Left ventricle myocardium inferior (tissue), 1 donor: ENCODE results near the gene CSMD2. TPM values are rescaled to one million over a fixed set of nuclear protein-coding genes. Genes with fewer than 3 reads are reported as not detected.

ENCODE experiments used
- DNase-seq: peaks from one replicate; pipeline ENCODE4 v3.0.0-alpha.2; 2020
- H3K27ac ChIP-seq: fragments of 200-600 bp; replicated peaks from 2 replicates; pipeline ENCODE4 v1.8.0; 2021
- H3K27me3 ChIP-seq: fragments of 200-600 bp; 2 replicates; pipeline ENCODE4 v1.8.0; 2021; ENCODE audit warnings: low read depth
- H3K36me3 ChIP-seq: fragments of 200-600 bp; 2 replicates; pipeline ENCODE4 v1.8.0; 2021
- H3K4me1 ChIP-seq: fragments of 200-600 bp; 2 replicates; pipeline ENCODE4 v1.8.0; 2021
- H3K4me3 ChIP-seq: fragments of 200-600 bp; 2 replicates; pipeline ENCODE4 v1.8.0; 2021; ENCODE audit warnings: mild to moderate bottlenecking, moderate library complexity
- H3K9me3 ChIP-seq: fragments of 200-600 bp; replicated peaks from 2 replicates; pipeline ENCODE4 v1.8.0; 2021
- intact Hi-C: fragments of 100-400 bp; cut with micrococcal nuclease; formaldehyde crosslinking; loops from one replicate; pipeline ENCODE4 v1.11.0; 2022
- total RNA-seq: library from RNA; stranded (reverse); fragmentation: NEBNext Ultra II Directional; extraction: Animal tissue kit (Norgen Biotek cat#: 25700); gene quantifications from one replicate; pipeline ENCODE4 v1.2.1, GENCODE V29; 2021
- TF ChIP-seq, protein P1 (sequence below): fragments of 200-600 bp; IDR thresholded peaks from 2 replicates; pipeline ENCODE4 v1.8.0; 2021; ENCODE audit warnings: antibody characterized with exemption, mild to moderate bottlenecking, borderline replicate concordance
- donor health status: DM: no; HTN: yes; CAD: no; lungs with severe emphysema.

Gene CSMD2
- total RNA-seq, 1 donor from 2014 or later = 0.14 TPM

- no peak for DNase-seq
- peak overlapping the region; percentile 74 for H3K27ac ChIP-seq
- H3K4me3 ChIP-seq = peak overlapping the region; percentile 75
- TF ChIP-seq, protein P1, sequence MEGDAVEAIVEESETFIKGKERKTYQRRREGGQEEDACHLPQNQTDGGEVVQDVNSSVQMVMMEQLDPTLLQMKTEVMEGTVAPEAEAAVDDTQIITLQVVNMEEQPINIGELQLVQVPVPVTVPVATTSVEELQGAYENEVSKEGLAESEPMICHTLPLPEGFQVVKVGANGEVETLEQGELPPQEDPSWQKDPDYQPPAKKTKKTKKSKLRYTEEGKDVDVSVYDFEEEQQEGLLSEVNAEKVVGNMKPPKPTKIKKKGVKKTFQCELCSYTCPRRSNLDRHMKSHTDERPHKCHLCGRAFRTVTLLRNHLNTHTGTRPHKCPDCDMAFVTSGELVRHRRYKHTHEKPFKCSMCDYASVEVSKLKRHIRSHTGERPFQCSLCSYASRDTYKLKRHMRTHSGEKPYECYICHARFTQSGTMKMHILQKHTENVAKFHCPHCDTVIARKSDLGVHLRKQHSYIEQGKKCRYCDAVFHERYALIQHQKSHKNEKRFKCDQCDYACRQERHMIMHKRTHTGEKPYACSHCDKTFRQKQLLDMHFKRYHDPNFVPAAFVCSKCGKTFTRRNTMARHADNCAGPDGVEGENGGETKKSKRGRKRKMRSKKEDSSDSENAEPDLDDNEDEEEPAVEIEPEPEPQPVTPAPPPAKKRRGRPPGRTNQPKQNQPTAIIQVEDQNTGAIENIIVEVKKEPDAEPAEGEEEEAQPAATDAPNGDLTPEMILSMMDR = no peak
- H3K9me3 ChIP-seq = no peaks in the 10 kb centered on the region
- no peaks in the 10 kb centered on the region for H3K27me3 ChIP-seq
- peaks cover 55% of the 10 kb centered on the region for H3K4me1 ChIP-seq
- intact Hi-C loops = no loop called here
- peaks cover 2% of the 10 kb centered on the region for H3K36me3 ChIP-seq
These were observed 691.1 kb downstream of the CSMD2 start for GRCh38 chr1:33473900-33474299.

DNA sequence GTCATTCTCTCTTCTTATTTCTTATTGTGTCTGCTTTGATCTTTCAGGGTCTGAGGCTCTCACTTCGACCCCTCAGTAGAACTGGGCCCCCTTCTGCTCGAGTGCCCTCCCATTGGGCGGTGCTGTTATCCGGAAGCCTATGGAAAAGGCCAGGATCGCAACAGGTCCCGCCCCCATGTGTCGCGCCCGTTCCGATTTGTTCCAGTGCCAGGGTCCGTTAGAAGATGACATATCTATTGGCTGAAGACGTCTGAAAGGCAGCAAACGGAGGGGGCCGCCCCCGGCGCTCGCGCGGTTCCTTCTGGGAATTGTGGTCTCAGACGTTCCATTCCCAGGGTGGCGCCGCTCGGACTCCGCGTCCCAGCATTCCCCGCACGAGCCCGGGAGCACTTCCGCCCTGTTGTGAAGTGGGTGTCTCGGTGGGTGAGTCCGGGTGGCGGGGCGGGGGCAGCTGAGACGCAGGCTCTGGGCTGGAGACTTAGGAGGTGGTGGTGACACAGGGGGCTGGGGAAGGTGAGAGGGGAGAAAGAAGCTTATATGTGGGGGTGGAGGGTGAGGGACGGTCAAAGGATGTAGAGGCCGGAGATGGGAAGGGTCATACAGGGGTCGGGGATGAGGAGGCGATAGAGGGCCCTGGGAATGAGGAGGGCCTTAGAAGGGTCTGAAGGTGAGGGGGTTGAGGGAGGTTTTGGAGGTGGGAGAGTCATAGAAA, 692.6 kb downstream of the CSMD2 start, which contains the start of gene ZSCAN20:
ZSCAN20 (plus strand) TSS at position 377 of the 712 bp plus-strand sequence. CDS start 6,644 bp downstream, outside the sequence.
- Histone ChIP-seq H3K36me3 (no peaks in the 10 kb centered on the region), H3K27ac (peak within 1 kb of the TSS; percentile 74), H3K4me1 (peaks cover 51% of the 10 kb centered on the region), H3K4me3 (peak within 1 kb of the TSS; percentile 75), H3K27me3 (no peaks in the 10 kb centered on the region), H3K9me3 (no peaks in the 10 kb centered on the region)
- peak; percentile 98 for DNase-seq
- intact Hi-C loops = no loop called here
- TF ChIP-seq, protein P1 = no peak

DNA sequence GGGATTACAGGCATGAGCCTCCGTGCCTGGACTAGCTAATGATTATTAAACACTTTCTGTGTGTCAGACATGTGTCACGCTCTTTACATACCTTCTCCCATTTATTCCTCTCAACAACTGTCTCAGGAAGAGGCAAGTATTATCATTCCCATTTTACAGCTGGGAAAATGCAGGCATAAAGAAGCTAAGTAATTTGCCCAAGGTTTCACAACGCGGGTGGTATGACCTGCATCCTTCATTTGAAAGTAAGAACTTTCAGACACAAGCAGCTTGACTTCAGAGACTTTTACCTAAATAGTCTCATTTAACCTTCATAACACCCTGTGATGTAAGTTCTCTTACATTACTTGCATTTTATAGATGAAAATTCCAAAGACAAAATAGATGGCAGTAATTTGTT, 693.6 kb downstream of the CSMD2 start:
- Histone ChIP-seq H3K27ac (peak overlapping the region; percentile 74), H3K36me3 (no peaks in the 10 kb centered on the region), H3K27me3 (no peaks in the 10 kb centered on the region), H3K9me3 (no peaks in the 10 kb centered on the region), H3K4me3 (no peak overlapping the region), H3K4me1 (peaks cover 54% of the 10 kb centered on the region)
- intact Hi-C loops = no loop called here
- TF ChIP-seq, protein P1 = no peak
- DNase-seq = no peak

DNA sequence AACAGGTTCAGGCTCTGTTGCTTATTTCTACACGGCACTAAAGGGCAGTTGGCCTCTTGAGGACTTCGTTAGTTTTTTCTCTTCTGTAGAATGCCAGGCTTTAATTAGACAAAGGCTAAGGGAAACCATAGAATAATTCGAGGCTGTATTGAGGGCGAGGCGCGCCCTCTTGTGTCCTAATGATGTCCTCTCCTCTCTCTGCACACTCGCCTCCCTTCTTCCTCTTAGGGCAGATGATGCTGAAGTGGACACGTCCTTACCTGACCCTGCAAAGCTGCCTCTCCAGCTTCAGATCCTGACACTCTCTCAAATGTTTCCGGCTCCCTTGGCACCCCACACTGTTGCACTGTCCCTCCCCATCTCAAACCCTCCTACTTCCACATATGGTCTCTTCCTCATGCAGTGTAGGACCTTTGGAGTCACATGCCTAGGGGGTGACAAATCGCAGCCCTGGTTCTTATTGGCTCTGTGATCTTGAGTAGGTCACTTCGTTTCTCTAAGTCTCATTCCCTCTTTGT, 694.5 kb downstream of the CSMD2 start:
- H3K9me3 ChIP-seq = no peaks in the 10 kb centered on the region
- H3K4me3 ChIP-seq = no peak overlapping the region
- no peaks in the 10 kb centered on the region for H3K27me3 ChIP-seq
- peak overlapping the region; percentile 74 for H3K27ac ChIP-seq
- TF ChIP-seq, protein P1 = peak; percentile 92
- DNase-seq = peak; percentile 79
- H3K4me1 ChIP-seq = peaks cover 61% of the 10 kb centered on the region
- intact Hi-C loops = no loop called here
- H3K36me3 ChIP-seq = no peaks in the 10 kb centered on the region

DNA sequence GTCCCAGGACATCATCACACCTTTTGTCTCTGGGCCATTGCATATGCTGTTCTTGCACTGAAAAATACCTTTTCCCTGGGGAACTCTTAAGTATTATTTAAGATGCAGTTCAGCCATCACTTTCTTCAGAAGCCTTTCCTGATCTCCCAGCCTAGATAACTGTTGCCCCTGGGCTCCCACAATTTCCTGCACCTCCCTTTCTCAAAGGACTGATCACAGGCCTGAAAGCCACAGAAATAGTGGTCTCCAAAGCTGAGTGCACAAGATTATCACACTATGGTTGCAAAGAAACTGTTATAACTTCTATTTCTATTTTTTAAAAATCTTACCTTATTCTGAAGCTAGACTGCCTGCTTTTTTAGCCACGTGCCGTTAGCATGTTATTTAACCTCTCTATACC, 695.3 kb downstream of the CSMD2 start:
- no peak overlapping the region for H3K4me3 ChIP-seq
- intact Hi-C loops = loop anchor here (10.0 kb wide), 1 partner anchor 175 kb away; no protein-coding TSS in a partner anchor
- no peaks in the 10 kb centered on the region for H3K36me3 ChIP-seq
- TF ChIP-seq, protein P1 = no peak
- H3K4me1 ChIP-seq = peaks cover 55% of the 10 kb centered on the region
- no peaks in the 10 kb centered on the region for H3K27me3 ChIP-seq
- H3K9me3 ChIP-seq = no peaks in the 10 kb centered on the region
- no peak for DNase-seq
- peak overlapping the region; percentile 74 for H3K27ac ChIP-seq
